Measurements from ENCODE around the gene NOMO2.
"Not testable (repeated sequence)": the region's sequence is repeated elsewhere in the genome, so short reads cannot be mapped to it uniquely, and the experiment has no call there.

The NOMO2 gene

GRCh38 chr16:18409532-18410293 is 152.2 kb downstream of the NOMO2 start:
- in situ Hi-C loops (cut with MboI; ENCODE audit: low pct_unique_long_range_greater_than_20kb, low sequenced_read_pairs, unreplicated experiment); DNase-seq (ENCODE audit: low spot score): not testable (repeated sequence)

DNA sequence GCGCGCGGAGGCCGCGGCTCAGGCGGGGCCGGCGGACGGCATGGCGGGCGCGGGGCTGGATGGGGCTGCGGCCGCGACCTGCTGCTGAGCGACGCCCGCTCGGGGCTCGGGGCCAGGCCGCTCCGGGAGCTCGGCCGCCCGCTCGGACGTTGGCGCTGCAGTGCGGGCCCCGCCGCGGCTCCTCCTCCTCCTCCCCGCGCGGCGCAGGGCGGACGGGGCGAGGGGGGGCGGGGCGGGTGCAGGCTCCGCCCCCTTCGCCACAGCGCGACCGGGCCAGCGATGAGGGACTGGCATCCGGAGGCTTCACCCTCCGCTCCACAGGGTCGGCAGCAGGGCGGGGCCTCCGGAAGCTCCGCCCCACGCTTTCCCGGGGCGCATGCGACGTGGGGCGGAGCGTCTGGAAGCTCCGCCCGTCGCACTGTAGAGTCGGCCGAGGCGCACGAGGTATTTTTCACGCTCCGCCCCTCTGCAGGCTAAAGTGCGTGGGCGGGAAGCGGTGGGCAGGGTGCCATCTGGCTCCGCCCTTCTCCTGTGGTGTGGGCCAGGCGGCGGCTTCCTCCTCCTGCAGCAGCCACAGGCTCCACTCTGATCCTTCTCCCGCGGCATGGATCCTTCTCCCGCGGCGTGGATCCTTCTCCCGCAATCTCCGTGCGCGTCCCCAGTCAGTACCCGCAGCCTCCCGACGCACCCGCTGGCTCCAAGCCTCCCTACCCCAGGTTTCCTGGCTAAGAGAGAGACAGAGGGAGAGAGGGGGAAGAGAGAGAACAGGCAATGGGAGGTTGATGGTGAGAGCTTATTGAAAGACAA is 159.8 kb downstream of the NOMO2 start:
- DNase-seq (ENCODE audit: low spot score); in situ Hi-C loops (cut with MboI; ENCODE audit: low pct_unique_long_range_greater_than_20kb, low sequenced_read_pairs, unreplicated experiment): not testable (repeated sequence)

- in situ Hi-C loops (cut with MboI; ENCODE audit: low pct_unique_long_range_greater_than_20kb, low sequenced_read_pairs, unreplicated experiment); DNase-seq (ENCODE audit: low spot score): not testable (repeated sequence)
These were observed 160.7 kb downstream of the NOMO2 start for GRCh38 chr16:18401159-18401558.

- in situ Hi-C loops (cut with MboI; ENCODE audit: low pct_unique_long_range_greater_than_20kb, low sequenced_read_pairs, unreplicated experiment); DNase-seq (ENCODE audit: low spot score): not testable (repeated sequence)
These were observed 167.5 kb downstream of the NOMO2 start for GRCh38 chr16:18394363-18394762.

DNA sequence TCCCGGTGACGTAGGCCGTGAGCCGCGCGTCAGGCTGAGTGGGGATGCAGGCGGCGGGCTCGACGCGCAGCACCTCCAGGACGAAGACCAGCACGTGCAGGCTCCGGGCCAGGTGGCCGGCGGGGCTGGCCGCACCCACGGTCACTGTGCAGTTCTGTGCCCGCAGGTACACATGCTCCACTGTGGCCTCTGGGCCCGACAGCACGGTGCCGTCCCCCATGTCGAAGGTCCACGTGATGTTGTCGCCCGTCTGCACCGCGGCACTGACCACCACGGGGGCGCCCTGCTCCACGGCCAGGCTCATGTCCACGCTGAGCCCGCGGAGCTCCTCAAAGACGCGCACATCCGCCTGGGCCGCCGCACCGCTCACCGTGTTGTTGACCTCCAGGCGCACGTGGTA is 174.1 kb downstream of the NOMO2 start:
- in situ Hi-C loops (cut with MboI; ENCODE audit: low pct_unique_long_range_greater_than_20kb, low sequenced_read_pairs, unreplicated experiment): not testable (repeated sequence)

GRCh38 chr16:18386517-18386916 is 175.4 kb downstream of the NOMO2 start:
- in situ Hi-C loops (cut with MboI; ENCODE audit: low pct_unique_long_range_greater_than_20kb, low sequenced_read_pairs, unreplicated experiment); DNase-seq (ENCODE audit: low spot score): not testable (repeated sequence)

More for the DNA sequence above, 174.1 kb downstream of the NOMO2 start:
- DNase-seq (ENCODE audit: low spot score): not testable (repeated sequence)

DNA sequence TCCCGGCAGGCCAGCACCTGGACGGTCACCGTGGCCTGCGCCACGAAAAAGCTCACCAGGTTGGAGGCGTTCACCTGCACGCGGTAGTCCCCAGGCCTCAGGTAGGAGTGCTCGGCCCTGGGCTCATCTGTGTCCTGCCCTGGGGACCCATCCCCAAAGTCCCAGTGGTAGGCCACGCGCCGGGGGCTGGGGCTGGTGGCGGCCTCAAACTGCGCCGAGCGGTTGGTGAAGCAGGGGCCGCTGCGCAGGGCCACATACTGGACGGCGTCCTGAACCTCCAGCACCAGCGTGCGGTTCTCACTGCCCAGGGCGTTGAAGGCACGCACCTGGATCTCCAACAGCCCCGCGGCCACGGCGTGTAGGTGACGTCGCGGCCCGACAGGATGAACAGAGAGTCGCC is 176.6 kb downstream of the NOMO2 start:
- DNase-seq (ENCODE audit: low spot score); in situ Hi-C loops (cut with MboI; ENCODE audit: low pct_unique_long_range_greater_than_20kb, low sequenced_read_pairs, unreplicated experiment): not testable (repeated sequence)

- in situ Hi-C loops (cut with MboI; ENCODE audit: low pct_unique_long_range_greater_than_20kb, low sequenced_read_pairs, unreplicated experiment); DNase-seq (ENCODE audit: low spot score): not testable (repeated sequence)
These were observed 177.0 kb downstream of the NOMO2 start for GRCh38 chr16:18384869-18385268.

GRCh38 chr16:18384098-18384636 is 177.7 kb downstream of the NOMO2 start:
- DNase-seq (ENCODE audit: low spot score); in situ Hi-C loops (cut with MboI; ENCODE audit: low pct_unique_long_range_greater_than_20kb, low sequenced_read_pairs, unreplicated experiment): not testable (repeated sequence)

DNA sequence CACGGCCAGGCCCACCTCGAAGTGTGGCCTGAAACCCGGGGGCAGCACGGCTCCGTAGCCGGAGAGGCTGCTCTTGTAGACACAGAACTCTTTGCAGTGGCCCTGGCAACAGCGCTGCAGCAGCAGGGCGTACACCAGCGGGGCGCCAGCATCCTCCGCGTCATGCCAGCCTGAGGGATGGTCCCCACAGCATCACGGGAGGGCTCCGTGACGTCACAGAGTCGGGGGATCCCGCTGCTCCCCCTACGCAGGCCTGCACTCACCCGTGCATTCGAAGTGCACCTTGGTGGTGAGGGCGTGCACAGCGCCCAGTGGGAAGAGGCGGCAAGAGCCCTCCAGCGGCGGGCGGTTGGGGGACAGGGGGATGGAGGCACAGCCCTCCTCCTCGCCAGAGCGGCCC is 179.2 kb downstream of the NOMO2 start:
- in situ Hi-C loops (cut with MboI; ENCODE audit: low pct_unique_long_range_greater_than_20kb, low sequenced_read_pairs, unreplicated experiment); DNase-seq (ENCODE audit: low spot score): not testable (repeated sequence)
